ENCODE data around the gene RPS21. TPM values are rescaled to one million over a fixed set of nuclear protein-coding genes. Genes with fewer than 3 reads are reported as not detected.

RPS21 gene
- total and polyA plus RNA-seq, 9 of the 15 experiments (the other 6 are each of a cell fraction or from before 2014, with no cell fraction given), result 1,380 to 5,647 (median 3,091) TPM

GRCh38 chr20:62415354-62416111 is 28.6 kb downstream of the RPS21 start (continued):
- TF ChIP-seq GMEB1 (CRISPR knock-in tag; IDR thresholded peaks at IDR 0.05), result no peak
- TF ChIP-seq MCM5 (IDR thresholded peaks at IDR 0.05; ENCODE audit: low read depth), result no peak
- TF ChIP-seq U2AF2 (optimal IDR thresholded peaks at IDR 0.05; ENCODE audit: low read depth, low read length), result no peak

GRCh38 chr20:62416651-62417637 is 30.0 kb downstream of the RPS21 start:
- no peak for FAIRE-seq
- Histone ChIP-seq H3K9ac (ENCODE audit: insufficient read depth in 1 of 2, low read depth in 2 of 2, low read length in 2 of 2) (no peak overlapping the region; a peak in 1 of 4 replicates), H3K27me3 (ENCODE audit: control insufficient read depth in 2 of 2, insufficient read depth in 2 of 2, low read length in 2 of 2) (peaks cover 10 to 35% of the 10 kb centered on the region in 2 experiments; a peak in 4 of 5 replicates), H3K4me1 (replicated peaks in 1 of 2; ENCODE audit: control insufficient read depth in 2 of 2, insufficient read depth in 2 of 2, low read length in 2 of 2) (peaks cover 8 to 90% of the 10 kb centered on the region in 2 experiments; a peak in 4 of 5 replicates), H3K9me1 (ENCODE audit: control insufficient read depth, insufficient read depth, low read length) (peaks cover 3% of the 10 kb centered on the region), H3K36me3 (ENCODE audit: control insufficient read depth, insufficient read depth, low read length) (no peaks in the 10 kb centered on the region), H3K9me3 (replicated peaks; ENCODE audit: control insufficient read depth, insufficient read depth, low read depth, low read length) (no peaks in the 10 kb centered on the region), H2AFZ (ENCODE audit: low read depth, low read length) (no peak overlapping the region), H3K4me2 (ENCODE audit: insufficient read depth, low read length) (no peak overlapping the region), H3K4me3 (no peak overlapping the region), H3K27ac (ENCODE audit: extremely low read depth, low read depth, low read length) (no peak overlapping the region), H3K79me2 (ENCODE audit: control insufficient read depth, insufficient read depth, low read length) (no peaks in the 10 kb centered on the region), H4K20me1 (replicated peaks; ENCODE audit: control insufficient read depth, insufficient read depth, low read length) (0 out of 2 replicates have a peak, but pooled peaks cover 10% of the 10 kb centered on the region)
- no TSS peak for BruUV-seq (replicated peaks)
- ATAC-seq, result no peak
- no peak for DNase-seq (ENCODE audit: extremely low read depth in 1 of 4, low spot score in 3 of 4)
- ChIA-PET CTCF (ENCODE audit: low intra/inter-chr PET ratio) (interaction anchor here (0.7 kb wide), 1 partner anchor 564 kb away, joined by 3 read pairs; no protein-coding TSS in a partner anchor), POLR2A (interaction anchor here (0.6 to 1.3 kb wide), 3 partner anchors 25 to 38 kb away, joined by 3 to 4 read pairs (median 3); no protein-coding TSS in a partner anchor)
- in situ Hi-C loops (cut with MboI) (loop anchor here (5.0 to 10.0 kb wide), 2 partner anchors 75 to 198 kb away; no protein-coding TSS in a partner anchor), intact Hi-C loops (cut with micrococcal nuclease) (no loop called here)
- WGBS (ENCODE audit: insufficient coverage, low coverage, missing lambda C conversion rate), result 7% methylated on average over 41 of the region's 43 CpGs
- no peak for TF ChIP-seq HINFP (tag; conservative IDR thresholded peaks at IDR 0.05; ENCODE audit: low read depth)
- TF ChIP-seq FOXA1 (IDR thresholded peaks at IDR 0.05; ENCODE audit: borderline replicate concordance), result no peak
- TF ChIP-seq CHD1 (IDR thresholded peaks at IDR 0.05; ENCODE audit: low read length), result no peak
- peak; percentile 88 for TF ChIP-seq ZNF239 (CRISPR knock-in tag; IDR thresholded peaks at IDR 0.05)
- TF ChIP-seq ZNF740 (CRISPR knock-in tag; IDR thresholded peaks at IDR 0.05), result peak; percentile 86
- no peak for TF ChIP-seq ZNF740 (tag; IDR thresholded peaks at IDR 0.05)
- no peak for TF ChIP-seq HIVEP1 (CRISPR knock-in tag; IDR thresholded peaks at IDR 0.05)
